Endothelial cell of umbilical vein (primary cell): ENCODE data around the gene GRM8. TPM values are rescaled to one million over a fixed set of nuclear protein-coding genes. Genes with fewer than 3 reads are reported as not detected.

ENCODE experiments used
- BruUV-seq: library from RNA; stranded (reverse); fragments of 400-500 nt; replicated peaks from 2 replicates; lab custom pipeline; 2021; lab: Mats Ljungman, UMichigan
- CTCF ChIA-PET: fragments of 300-600, 350-600 bp; sonication (Branson Sonifier 250); formaldehyde crosslinking; loops from one replicate; lab custom pipeline; 2021; ENCODE audit warnings: antibody characterized with exemption, inconsistent platforms; lab: Charles Lee
- POLR2A ChIA-PET: fragments of 300-600, 350-600 bp; sonication (Branson Sonifier 250); formaldehyde crosslinking; loops from one replicate; lab custom pipeline; 2021; ENCODE audit warnings: antibody characterized with exemption, inconsistent platforms; lab: Charles Lee
- DNase-seq: peaks from one replicate; pipeline ENCODE4 v3.0.0-alpha.2; 2011; ENCODE audit warnings: low read depth, low spot score
- FAIRE-seq: peaks from 2 replicates; lab custom pipeline; 2011; peaks lifted over from hg19 to GRCh38; lab: Jason Lieb, UNC
- H2AFZ ChIP-seq: 2 replicates; pipeline ENCODE4 v1.6.0; 2012; ENCODE audit warnings: low read depth, low read length, control low read depth, inconsistent platforms
- H3K27ac ChIP-seq: 2 replicates; pipeline ENCODE4 v1.5.1; 2011; ENCODE audit warnings: low read depth, mild to moderate bottlenecking, control low read depth, low read length, moderate library complexity; ENCODE audit not compliant: insufficient read depth
- H3K27me3 ChIP-seq, 2 experiments: 2 replicates each; pipeline versions ENCODE4 v1.6.0 to v1.6.1; 2011; ENCODE audit warnings: low read length in 2 of 2, mixed read lengths in 1 of 2; ENCODE audit not compliant: control insufficient read depth in 2 of 2, insufficient read depth in 2 of 2
- H3K36me3 ChIP-seq, 2 experiments: 2 replicates in 1 of 2; 3 replicates in 1 of 2; pipeline ENCODE4 v1.5.1; 2011; ENCODE audit warnings: low read length in 2 of 2, mild to moderate bottlenecking in 1 of 2, moderate library complexity in 1 of 2; ENCODE audit not compliant: control insufficient read depth in 2 of 2, insufficient read depth in 2 of 2; ENCODE audit errors: extremely low read depth in 1 of 2
- H3K4me1 ChIP-seq: 3 replicates; pipeline ENCODE4 v1.5.1; 2011; ENCODE audit warnings: mild to moderate bottlenecking, low read length; ENCODE audit not compliant: control insufficient read depth, insufficient read depth; ENCODE audit errors: extremely low read depth
- H3K4me2 ChIP-seq: 2 replicates; pipeline ENCODE4 v1.6.1; 2011; ENCODE audit warnings: low read length, control low read depth, mixed read lengths; ENCODE audit not compliant: insufficient read depth
- H3K4me3 ChIP-seq, 3 experiments: fragments of 200-600 bp in 1 of 3; sonication (generic), shearing (Covaris generic) in 1 of 3; replicated peaks in 1 of 3; 2 replicates each; pipeline ENCODE4 v1.5.1; 2011 to 2016; ENCODE audit warnings: control low read depth in 3 of 3, low read length in 3 of 3, mild to moderate bottlenecking in 2 of 3, inconsistent platforms in 1 of 3, low read depth in 1 of 3, moderate library complexity in 1 of 3; ENCODE audit not compliant: insufficient read depth in 1 of 3
- H3K79me2 ChIP-seq: 2 replicates; pipeline ENCODE4 v1.6.0; 2012; ENCODE audit warnings: low read length, inconsistent platforms; ENCODE audit not compliant: control insufficient read depth, insufficient read depth
- H3K9ac ChIP-seq: replicated peaks from 2 replicates; pipeline ENCODE3; 2011; ENCODE audit warnings: low read length, control low read depth; ENCODE audit not compliant: insufficient read depth; ENCODE audit errors: extremely low read depth
- H3K9me1 ChIP-seq: replicated peaks from 3 replicates; pipeline ENCODE4 v1.6.0; 2011; ENCODE audit warnings: mild to moderate bottlenecking, low read length; ENCODE audit not compliant: control insufficient read depth, insufficient read depth; ENCODE audit errors: extremely low read depth
- H3K9me3 ChIP-seq: replicated peaks from 2 replicates; pipeline ENCODE4 v1.5.1; 2012; ENCODE audit warnings: low read length, inconsistent platforms; ENCODE audit not compliant: control insufficient read depth, insufficient read depth
- H4K20me1 ChIP-seq: replicated peaks from 2 replicates; pipeline ENCODE3; 2011; ENCODE audit warnings: mild to moderate bottlenecking, low read length; ENCODE audit not compliant: control insufficient read depth, insufficient read depth; ENCODE audit errors: extremely low read depth
- CTCF ChIP-seq, 2 donors: IDR thresholded peaks; 1 replicate in 1 of 2; 2 replicates in 1 of 2; pipeline ENCODE4 v1.5.1; 2011; ENCODE audit warnings: low read length in 2 of 2, mild to moderate bottlenecking in 2 of 2, moderate library complexity in 2 of 2, control low read depth in 1 of 2, inconsistent platforms in 1 of 2, low read depth in 1 of 2; ENCODE audit not compliant: insufficient read depth in 1 of 2; ENCODE audit errors: extremely low read depth in 1 of 2
- EZH2 ChIP-seq: IDR thresholded peaks from 2 replicates; pipeline ENCODE4 v1.6.1; 2012; ENCODE audit warnings: borderline replicate concordance, low read depth, mild to moderate bottlenecking, moderate library complexity, low read length, inconsistent platforms; ENCODE audit not compliant: severe bottlenecking
- FOS ChIP-seq: IDR thresholded peaks from 2 replicates; pipeline ENCODE4 v1.6.1; 2011; ENCODE audit warnings: mild to moderate bottlenecking, low read length, moderate library complexity, borderline replicate concordance; ENCODE audit not compliant: insufficient read depth
- GATA2 ChIP-seq: IDR thresholded peaks from 2 replicates; pipeline ENCODE4 v1.7.0; 2011; ENCODE audit warnings: low read depth, mild to moderate bottlenecking, moderate library complexity, mixed read lengths, low read length; ENCODE audit not compliant: insufficient read length, insufficient read depth
- JUN ChIP-seq: IDR thresholded peaks from 2 replicates; pipeline ENCODE4 v1.6.1; 2011; ENCODE audit warnings: borderline replicate concordance, low read depth; ENCODE audit not compliant: insufficient read length, insufficient read depth
- MYC ChIP-seq: IDR thresholded peaks from one replicate; pipeline ENCODE4 v1.6.1; 2011; ENCODE audit warnings: mild to moderate bottlenecking, low read depth, low read length
- POLR2A ChIP-seq: IDR thresholded peaks from 2 replicates; pipeline ENCODE4 v1.6.1; 2012; ENCODE audit warnings: low read depth, mild to moderate bottlenecking, control low read depth, low read length
- POLR2AphosphoS5 ChIP-seq: IDR thresholded peaks from 2 replicates; pipeline ENCODE4 v1.6.1; 2012; ENCODE audit warnings: low read depth, mild to moderate bottlenecking, control low read depth, low read length, moderate library complexity; ENCODE audit not compliant: insufficient read depth
- dilution Hi-C: fragments of 300-500 bp; cut with MboI; formaldehyde crosslinking; loops from one replicate; pipeline ENCODE4 v1.15.0; 2019; ENCODE audit warnings: low sequenced_read_pairs; ENCODE audit not compliant: extremely low pct_ligation_motif_present
- intact Hi-C: fragments of 100-400 bp; cut with micrococcal nuclease; formaldehyde crosslinking; loops from one replicate; pipeline ENCODE4 v1.10.0; 2022
- polyA plus RNA-seq, 4 experiments: library from polyadenylated mRNA; depleted of rRNA in 3 of 4; stranded (reverse) in 3 of 4; unstranded in 1 of 4; fragments of >200 nt; gene quantifications; 2 replicates each; pipeline versions ENCODE4 v1.2.1 to v1.2.3, GENCODE V29; 2011 to 2012; ENCODE audit warnings: missing spikeins in 1 of 4
- total RNA-seq: library from RNA; stranded (reverse); gene quantifications from 2 replicates; pipeline ENCODE4 v1.2.3, GENCODE V29; 2021
- TF ChIP-seq, protein P1 (sequence below): IDR thresholded peaks from 2 replicates; pipeline ENCODE4 v1.6.1; 2011; ENCODE audit not compliant: insufficient read depth, insufficient read length

Gene GRM8
- total and polyA plus RNA-seq, 2 donors (not counting 3 experiments of a cell fraction or from before 2014, with no cell fraction given): not detected

DNA sequence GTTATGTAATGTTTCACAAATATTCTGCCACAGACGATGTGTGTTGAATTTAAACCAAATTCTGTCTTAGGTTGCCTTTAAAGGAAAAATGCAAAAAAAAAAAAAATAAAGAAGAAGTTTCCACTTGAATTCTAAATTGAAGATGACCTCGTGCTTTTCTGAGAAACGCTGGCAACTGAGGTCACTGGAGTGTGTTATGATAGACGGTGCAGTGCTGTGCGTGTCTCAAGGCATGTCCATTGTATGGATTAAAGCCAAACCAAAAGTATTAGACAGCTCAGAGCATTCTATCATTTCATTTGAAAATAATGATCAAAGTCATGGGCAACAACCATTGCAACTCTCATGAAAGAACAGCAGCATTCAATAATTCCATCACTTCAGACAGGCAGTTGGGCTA lies 483.9 kb downstream of the GRM8 start:
- Histone ChIP-seq H3K36me3 (no peaks in the 10 kb centered on the region), H3K4me3 (no peak overlapping the region), H3K4me1 (no peaks in the 10 kb centered on the region), H3K4me2 (no peak overlapping the region), H3K27me3 (no peaks in the 10 kb centered on the region), H3K27ac (no peak overlapping the region), H3K79me2 (no peaks in the 10 kb centered on the region), H4K20me1 (no peaks in the 10 kb centered on the region), H2AFZ (no peak overlapping the region), H3K9me3 (no peaks in the 10 kb centered on the region), H3K9ac (no peak overlapping the region), H3K9me1 (no peaks in the 10 kb centered on the region)
- DNase-seq (no peak), FAIRE-seq (no peak)
- dilution Hi-C loops: no loop called here
- ChIA-PET CTCF (interaction anchor here (1.0 kb wide), 1 partner anchor 9 kb away, joined by 3 read pairs; no protein-coding TSS in a partner anchor), POLR2A (no interaction called here)
- no TSS peak for BruUV-seq
- intact Hi-C loops: no loop called here
- no peak for TF ChIP-seq POLR2AphosphoS5
- TF ChIP-seq, protein P1, sequence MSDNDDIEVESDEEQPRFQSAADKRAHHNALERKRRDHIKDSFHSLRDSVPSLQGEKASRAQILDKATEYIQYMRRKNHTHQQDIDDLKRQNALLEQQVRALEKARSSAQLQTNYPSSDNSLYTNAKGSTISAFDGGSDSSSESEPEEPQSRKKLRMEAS: no peak
- no peak for TF ChIP-seq JUN
- no peak for TF ChIP-seq POLR2A
- TF ChIP-seq MYC: no peak
- TF ChIP-seq FOS: no peak
- TF ChIP-seq CTCF (IDR thresholded peaks at IDR 0.05; ENCODE audit: extremely low read depth in 1 of 2, insufficient read depth in 1 of 2, low read depth in 1 of 2, low read length in 2 of 2): no peak
- no peak for TF ChIP-seq EZH2
- TF ChIP-seq GATA2: no peak
